Stomach (tissue), 9 donors: ENCODE measurements around the gene PRKCQ. TPM values are rescaled to one million over a fixed set of nuclear protein-coding genes. Genes with fewer than 3 reads are reported as not detected.

ENCODE experiments used
- DNase-seq, 2 donors: peaks; one replicate each; pipeline versions ENCODE4 v3.0.0 to v3.0.0-alpha.2; 2013 to 2019
- H3K27ac ChIP-seq, 5 donors: fragments of 200-600 bp in 4 of 5; sonication (generic) in 4 of 5; one replicate each; pipeline ENCODE4 v1.5.1; 2013 to 2019; ENCODE audit warnings: mild to moderate bottlenecking in 1 of 5, moderate library complexity in 1 of 5
- H3K27me3 ChIP-seq, 3 donors: fragments of 200-600 bp; sonication (generic); one replicate each; pipeline ENCODE4 v1.5.1; 2017 to 2019; ENCODE audit warnings: mixed run types in 1 of 3
- H3K36me3 ChIP-seq, 4 donors: fragments of 200-600 bp; sonication (generic); 1 replicate in 3 of 4; 2 replicates in 1 of 4; pipeline ENCODE4 v1.5.1; 2016 to 2019
- H3K4me1 ChIP-seq, 4 donors: fragments of 200-600 bp; sonication (generic); one replicate each; pipeline ENCODE4 v1.5.1; 2016 to 2019
- H3K4me3 ChIP-seq, 4 donors: fragments of 200-600 bp; sonication (generic) in 3 of 4; one replicate each; pipeline ENCODE4 v1.5.1; 2016 to 2019; ENCODE audit warnings: mild to moderate bottlenecking in 1 of 4
- H3K9me3 ChIP-seq, 4 donors: fragments of 200-600 bp; sonication (generic); one replicate each; pipeline ENCODE4 v1.5.1; 2016 to 2019
- CTCF ChIP-seq, 7 experiments: fragments of 450-650 bp in 4 of 7; fragments of 200-600 bp in 3 of 7; sonication (generic) in 3 of 7; IDR thresholded peaks; one replicate each; pipeline ENCODE4 v1.5.1; 2016 to 2019; ENCODE audit warnings: antibody characterized with exemption in 7 of 7, control low read depth in 2 of 7, mild to moderate bottlenecking in 1 of 7
- EP300 ChIP-seq: sonication (generic); formaldehyde crosslinking; IDR thresholded peaks from one replicate; pipeline ENCODE4 v1.6.1; 2017; ENCODE audit warnings: antibody characterized with exemption
- POLR2A ChIP-seq, 4 donors: fragments of 450-650 bp; IDR thresholded peaks; one replicate each; pipeline ENCODE4 v1.6.1; 2016; ENCODE audit warnings: antibody characterized with exemption in 4 of 4, control low read depth in 2 of 4, mild to moderate bottlenecking in 1 of 4, moderate library complexity in 1 of 4
- POLR2AphosphoS5 ChIP-seq, 3 donors: sonication (generic); formaldehyde crosslinking; IDR thresholded peaks; one replicate each; pipeline ENCODE4 v1.6.1; 2016; ENCODE audit warnings: antibody characterized with exemption in 3 of 3
- WGBS, 5 donors: extraction: QIAGEN DNeasy Blood & Tissue Kit in 3 of 5; methylation state at CpG; one replicate each; pipeline versions ENCODE4 v1.1.5 to v1.1.7; 2013 to 2018; 5-methylcytosine and 5-hydroxymethylcytosine counted together
- intact Hi-C: fragments of 100-400 bp; cut with DNase I; formaldehyde crosslinking; loops from one replicate; pipeline ENCODE4 v1.15.1; 2023; ENCODE audit warnings: low total_unique reads
- polyA plus RNA-seq, 3 donors: library from polyadenylated mRNA; stranded (reverse); fragments of 200-250 nt; gene quantifications; one replicate each; pipeline ENCODE4 v1.2.3, GENCODE V29; 2013
- total RNA-seq, 5 donors: library from RNA; depleted of rRNA; stranded (reverse); fragments of >200 nt; gene quantifications; one replicate each; pipeline versions ENCODE4 v1.1.0 to v1.2.3, GENCODE V29; 2014 to 2016
- donor health status: healthy with polysubstance abuse.
- donor health status: Bipolar disorder and iron deficiency.
- donor health status: healthy.

Gene PRKCQ
- total and polyA plus RNA-seq, 8 donors, result 0.25 to 5.1 (median 0.63) TPM; not detected in 1

- WGBS, 5 donors, result 96 to 98% (median 97%) methylated on average over 2 of the region's 2 CpGs
- peaks cover 0 to 3% (median 0%) of the 10 kb centered on the region in 4 donors for H3K9me3 ChIP-seq
- H3K4me3 ChIP-seq, result no peak overlapping the region
- H3K27ac ChIP-seq, result no peak overlapping the region
- intact Hi-C loops, result no loop called here
- no peaks in the 10 kb centered on the region for H3K4me1 ChIP-seq
- TF ChIP-seq POLR2A (IDR thresholded peaks at IDR 0.05) (no peak), POLR2AphosphoS5 (IDR thresholded peaks at IDR 0.05) (no peak)
- no peaks in the 10 kb centered on the region for H3K36me3 ChIP-seq
- H3K27me3 ChIP-seq, result no peaks in the 10 kb centered on the region
- no peak for DNase-seq
Observed at GRCh38 chr10:6460861-6461409, 119.1 kb downstream of the PRKCQ start.

DNA sequence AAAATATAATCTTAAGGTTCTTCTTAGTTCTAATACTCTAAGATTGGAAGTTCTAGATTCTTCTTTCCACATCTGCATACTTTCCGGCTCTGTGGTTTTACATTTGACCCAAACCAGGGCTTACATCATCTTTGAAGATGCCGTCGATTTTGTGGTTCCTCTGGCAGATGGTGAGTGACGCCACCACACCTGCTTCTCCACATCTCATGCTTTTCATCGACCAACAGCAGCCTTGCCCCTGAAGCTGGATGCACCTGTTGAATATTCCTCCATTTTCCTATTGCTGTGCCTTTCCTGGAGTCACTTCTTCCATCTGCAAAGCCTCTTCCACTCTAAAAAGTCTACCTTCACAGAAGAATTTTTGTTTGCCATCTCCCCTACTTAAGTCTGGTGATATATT is 121.3 kb downstream of the PRKCQ start:
- no peak for TF ChIP-seq CTCF (IDR thresholded peaks at IDR 0.05)
- TF ChIP-seq POLR2AphosphoS5 (IDR thresholded peaks at IDR 0.05), result no peak
- no peak for TF ChIP-seq POLR2A (IDR thresholded peaks at IDR 0.05)
- no peak for TF ChIP-seq EP300
- Histone ChIP-seq H3K4me3 (no peak overlapping the region), H3K27me3 (no peaks in the 10 kb centered on the region), H3K36me3 (no peaks in the 10 kb centered on the region), H3K27ac (no peak overlapping the region), H3K9me3 (peaks cover 0 to 3% (median 0%) of the 10 kb centered on the region in 4 donors), H3K4me1 (no peaks in the 10 kb centered on the region)
- intact Hi-C loops, result no loop called here
- DNase-seq, result no peak
- WGBS, 5 donors, result 82 to 93% (median 87%) methylated on average over 5 of the region's 5 CpGs

GRCh38 chr10:6457376-6457775 is 122.7 kb downstream of the PRKCQ start:
- 90 to 95% (median 93%) methylated on average over 5 of the region's 5 CpGs for WGBS, 5 donors
- H3K4me1 ChIP-seq, result no peaks in the 10 kb centered on the region
- no peak for DNase-seq
- H3K36me3 ChIP-seq, result no peaks in the 10 kb centered on the region
- H3K27me3 ChIP-seq, result no peaks in the 10 kb centered on the region
- H3K27ac ChIP-seq, result no peak overlapping the region
- H3K9me3 ChIP-seq, result peaks cover 0 to 3% (median 0%) of the 10 kb centered on the region in 4 donors
- intact Hi-C loops, result no loop called here
- H3K4me3 ChIP-seq, result no peak overlapping the region
- TF ChIP-seq POLR2A (IDR thresholded peaks at IDR 0.05) (no peak), CTCF (IDR thresholded peaks at IDR 0.05) (no peak), EP300 (no peak), POLR2AphosphoS5 (IDR thresholded peaks at IDR 0.05) (no peak)

- no peaks in the 10 kb centered on the region for H3K4me1 ChIP-seq
- no peaks in the 10 kb centered on the region for H3K36me3 ChIP-seq
- no peak overlapping the region for H3K4me3 ChIP-seq
- peaks cover 0 to 3% (median 0%) of the 10 kb centered on the region in 4 donors for H3K9me3 ChIP-seq
- TF ChIP-seq CTCF (IDR thresholded peaks at IDR 0.05) (no peak), EP300 (no peak), POLR2AphosphoS5 (IDR thresholded peaks at IDR 0.05) (no peak), POLR2A (IDR thresholded peaks at IDR 0.05) (no peak)
- intact Hi-C loops, result no loop called here
- no peak overlapping the region for H3K27ac ChIP-seq
- 100% methylated on average over 1 of the region's 1 CpG for WGBS, 5 donors
- no peaks in the 10 kb centered on the region for H3K27me3 ChIP-seq
- no peak for DNase-seq
Observed at GRCh38 chr10:6456067-6456466, 124.0 kb downstream of the PRKCQ start.

- no peak for TF ChIP-seq CTCF (IDR thresholded peaks at IDR 0.05)
- no peak for TF ChIP-seq POLR2AphosphoS5 (IDR thresholded peaks at IDR 0.05)
- TF ChIP-seq EP300, result no peak
- TF ChIP-seq POLR2A (IDR thresholded peaks at IDR 0.05), result no peak
- no peaks in the 10 kb centered on the region for H3K4me1 ChIP-seq
- WGBS, 5 donors, result 80 to 95% (median 91%) methylated on average over 1 of the region's 1 CpG
- no peak overlapping the region for H3K4me3 ChIP-seq
- intact Hi-C loops, result no loop called here
- H3K36me3 ChIP-seq, result no peaks in the 10 kb centered on the region
- H3K9me3 ChIP-seq, result peaks cover 0 to 3% (median 0%) of the 10 kb centered on the region in 4 donors
- DNase-seq, result no peak
- no peaks in the 10 kb centered on the region for H3K27me3 ChIP-seq
- H3K27ac ChIP-seq, result no peak overlapping the region
Observed at GRCh38 chr10:6455592-6455991, 124.5 kb downstream of the PRKCQ start.
